GM12865 (cell line): ENCODE results near the gene PAX9.

ENCODE experiments used
- DNase-seq: peaks from one replicate; pipeline ENCODE4 v3.0.0; 2010; ENCODE audit warnings: low read depth
- H3K4me3 ChIP-seq: 2 replicates; pipeline ENCODE4 v1.5.1; 2011; ENCODE audit warnings: mild to moderate bottlenecking, low read depth, low read length, control low read depth
- TF ChIP-seq, protein P1 (sequence below): IDR thresholded peaks from 2 replicates; pipeline ENCODE4 v1.5.1; 2011; ENCODE audit warnings: low read length, control low read depth, low read depth, inconsistent platforms; ENCODE audit not compliant: insufficient read depth; ENCODE audit errors: missing control alignments

Gene PAX9

GRCh38 chr14:36724162-36724561, 62.5 kb downstream of the PAX9 start:
- TF ChIP-seq, protein P1, sequence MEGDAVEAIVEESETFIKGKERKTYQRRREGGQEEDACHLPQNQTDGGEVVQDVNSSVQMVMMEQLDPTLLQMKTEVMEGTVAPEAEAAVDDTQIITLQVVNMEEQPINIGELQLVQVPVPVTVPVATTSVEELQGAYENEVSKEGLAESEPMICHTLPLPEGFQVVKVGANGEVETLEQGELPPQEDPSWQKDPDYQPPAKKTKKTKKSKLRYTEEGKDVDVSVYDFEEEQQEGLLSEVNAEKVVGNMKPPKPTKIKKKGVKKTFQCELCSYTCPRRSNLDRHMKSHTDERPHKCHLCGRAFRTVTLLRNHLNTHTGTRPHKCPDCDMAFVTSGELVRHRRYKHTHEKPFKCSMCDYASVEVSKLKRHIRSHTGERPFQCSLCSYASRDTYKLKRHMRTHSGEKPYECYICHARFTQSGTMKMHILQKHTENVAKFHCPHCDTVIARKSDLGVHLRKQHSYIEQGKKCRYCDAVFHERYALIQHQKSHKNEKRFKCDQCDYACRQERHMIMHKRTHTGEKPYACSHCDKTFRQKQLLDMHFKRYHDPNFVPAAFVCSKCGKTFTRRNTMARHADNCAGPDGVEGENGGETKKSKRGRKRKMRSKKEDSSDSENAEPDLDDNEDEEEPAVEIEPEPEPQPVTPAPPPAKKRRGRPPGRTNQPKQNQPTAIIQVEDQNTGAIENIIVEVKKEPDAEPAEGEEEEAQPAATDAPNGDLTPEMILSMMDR: no peak
- no peak for DNase-seq
- no peak overlapping the region for H3K4me3 ChIP-seq

DNA sequence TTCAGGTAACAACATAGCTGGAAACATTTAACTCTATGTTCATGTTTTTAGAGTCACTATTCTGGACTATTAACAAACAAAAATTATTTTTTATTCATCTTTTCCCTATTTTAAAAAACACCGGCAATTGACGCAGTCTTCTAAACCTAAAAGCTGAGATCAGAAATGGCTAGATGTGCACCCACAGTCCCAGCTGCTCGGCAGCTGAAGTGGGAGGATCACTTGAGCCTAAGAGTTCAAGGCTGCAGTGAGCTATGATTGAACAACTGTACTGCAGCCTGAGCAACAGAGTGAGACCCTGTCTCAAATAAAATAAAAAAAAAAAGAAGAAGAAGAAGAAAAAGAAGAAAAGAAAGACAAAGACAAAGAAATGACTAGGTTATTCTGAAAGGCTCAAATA, 64.5 kb downstream of the PAX9 start:
- TF ChIP-seq, protein P1: no peak
- no peak overlapping the region for H3K4me3 ChIP-seq

More for the DNA sequence above, 64.5 kb downstream of the PAX9 start:
- no peak for DNase-seq
